Midbrain (tissue), 1 donor: Measurements from ENCODE around the gene DHRS13.
"Not testable (repeated sequence)": the region's sequence is repeated elsewhere in the genome, so short reads cannot be mapped to it uniquely, and the experiment has no call there.

Source experiments
- DNase-seq: peaks from one replicate; lab custom pipeline; 2025; lab: John Stamatoyannopoulos, UW

Gene DHRS13

DNA sequence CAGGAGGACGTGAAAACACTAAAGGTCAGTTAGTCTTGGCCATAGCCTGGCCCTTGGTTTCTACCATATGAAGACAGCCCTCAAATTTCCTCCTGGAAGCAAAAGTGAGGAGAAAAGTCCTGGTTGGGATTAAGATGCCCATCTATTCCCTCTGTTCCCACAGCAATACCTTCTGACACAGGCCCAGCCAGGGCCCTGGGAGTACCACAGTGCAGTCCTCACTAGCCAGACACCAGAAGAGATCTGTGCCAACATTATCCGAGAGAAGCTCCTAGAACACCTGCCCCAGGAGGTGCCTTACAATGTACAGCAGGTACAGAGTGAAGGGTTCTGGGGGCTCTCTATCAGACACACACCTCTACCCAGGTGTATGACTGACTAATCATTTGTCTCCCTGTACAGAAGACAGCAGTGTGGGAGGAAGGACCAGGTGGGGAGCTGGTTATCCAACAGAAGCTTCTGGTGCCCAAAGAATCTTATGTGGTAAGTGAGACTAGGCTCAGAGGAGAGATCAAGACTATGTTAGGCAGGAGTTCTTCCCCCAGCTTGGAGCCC, 44.0 kb downstream of the DHRS13 start:
- DNase-seq: no peak

DNA sequence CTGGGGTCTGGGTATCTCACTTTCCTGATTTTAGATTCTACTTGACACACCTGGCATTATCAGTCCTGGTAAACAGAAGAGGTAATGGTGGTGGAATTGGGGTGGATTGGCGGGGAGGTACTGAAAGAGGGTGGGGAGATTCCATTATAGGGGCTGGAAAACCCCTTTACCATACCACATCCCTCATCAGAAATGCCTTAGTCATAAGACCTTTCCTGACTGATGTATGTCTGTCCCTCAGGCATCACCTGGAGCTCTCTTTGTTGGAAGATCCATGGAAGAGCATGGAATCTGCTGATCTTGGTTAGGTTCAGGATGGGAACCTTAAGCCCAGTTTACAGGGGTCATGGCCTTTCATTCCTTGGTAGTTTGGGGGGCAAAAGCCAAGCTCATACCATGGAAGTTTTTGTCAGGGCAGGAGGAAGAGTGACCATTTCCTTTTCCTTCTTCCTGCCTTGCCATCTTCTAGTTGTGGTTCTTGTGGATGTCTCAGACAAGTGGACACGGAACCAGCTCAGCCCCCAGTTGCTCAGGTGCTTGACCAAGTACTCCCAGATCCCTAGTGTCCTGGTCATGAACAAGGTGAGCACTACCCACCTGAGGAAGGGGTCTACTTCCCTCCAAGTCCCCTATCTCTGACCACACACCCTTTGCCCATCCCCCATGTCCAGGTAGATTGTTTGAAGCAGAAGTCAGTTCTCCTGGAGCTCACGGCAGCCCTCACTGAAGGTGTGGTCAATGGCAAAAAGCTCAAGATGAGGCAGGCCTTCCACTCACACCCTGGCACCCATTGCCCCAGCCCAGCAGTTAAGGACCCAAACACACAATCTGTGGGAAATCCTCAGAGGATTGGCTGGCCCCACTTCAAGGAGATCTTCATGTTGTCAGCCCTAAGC, 44.7 kb downstream of the DHRS13 start:
- no peak for DNase-seq

DNA sequence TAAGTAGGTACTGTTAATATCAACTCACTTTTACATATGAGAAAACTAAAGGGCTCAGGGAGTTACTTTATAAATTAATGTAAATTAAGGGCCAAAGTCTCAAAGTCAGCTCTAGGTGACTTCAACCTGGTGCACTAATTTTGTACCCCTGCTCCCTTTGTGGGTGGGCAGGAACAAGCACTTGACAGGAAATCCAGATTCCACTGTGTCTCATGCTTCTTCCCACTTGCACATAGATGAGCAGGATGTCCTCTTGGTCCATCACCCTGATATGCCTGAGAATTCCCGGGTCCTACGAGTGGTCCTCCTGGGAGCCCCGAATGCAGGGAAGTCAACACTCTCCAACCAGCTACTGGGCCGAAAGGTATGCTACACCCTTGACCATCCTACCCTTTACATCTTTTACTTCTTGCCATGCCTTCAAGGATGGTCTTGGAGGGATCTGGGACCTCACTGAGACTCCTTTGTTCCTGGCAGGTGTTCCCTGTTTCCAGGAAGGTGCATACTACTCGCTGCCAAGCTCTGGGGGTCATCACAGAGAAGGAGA, 46.8 kb downstream of the DHRS13 start:
- no peak for DNase-seq

DNA sequence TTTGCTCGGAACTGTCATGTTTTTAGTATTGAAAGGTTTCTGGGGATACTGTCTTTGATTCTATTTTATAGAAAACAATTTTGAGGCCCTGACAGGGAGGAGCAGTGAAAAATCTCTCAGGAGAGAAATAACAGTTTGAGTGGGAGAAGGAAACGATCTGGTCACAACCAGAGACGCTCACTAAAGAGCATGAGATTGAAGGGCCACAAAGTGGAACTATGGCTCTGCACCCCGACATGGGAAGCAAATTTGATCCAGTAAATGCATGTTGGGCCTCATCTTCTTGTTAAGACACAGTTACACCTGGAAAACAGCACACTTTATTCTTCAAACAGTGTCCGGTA, 47.6 kb downstream of the DHRS13 start:
- no peak for DNase-seq

DNA sequence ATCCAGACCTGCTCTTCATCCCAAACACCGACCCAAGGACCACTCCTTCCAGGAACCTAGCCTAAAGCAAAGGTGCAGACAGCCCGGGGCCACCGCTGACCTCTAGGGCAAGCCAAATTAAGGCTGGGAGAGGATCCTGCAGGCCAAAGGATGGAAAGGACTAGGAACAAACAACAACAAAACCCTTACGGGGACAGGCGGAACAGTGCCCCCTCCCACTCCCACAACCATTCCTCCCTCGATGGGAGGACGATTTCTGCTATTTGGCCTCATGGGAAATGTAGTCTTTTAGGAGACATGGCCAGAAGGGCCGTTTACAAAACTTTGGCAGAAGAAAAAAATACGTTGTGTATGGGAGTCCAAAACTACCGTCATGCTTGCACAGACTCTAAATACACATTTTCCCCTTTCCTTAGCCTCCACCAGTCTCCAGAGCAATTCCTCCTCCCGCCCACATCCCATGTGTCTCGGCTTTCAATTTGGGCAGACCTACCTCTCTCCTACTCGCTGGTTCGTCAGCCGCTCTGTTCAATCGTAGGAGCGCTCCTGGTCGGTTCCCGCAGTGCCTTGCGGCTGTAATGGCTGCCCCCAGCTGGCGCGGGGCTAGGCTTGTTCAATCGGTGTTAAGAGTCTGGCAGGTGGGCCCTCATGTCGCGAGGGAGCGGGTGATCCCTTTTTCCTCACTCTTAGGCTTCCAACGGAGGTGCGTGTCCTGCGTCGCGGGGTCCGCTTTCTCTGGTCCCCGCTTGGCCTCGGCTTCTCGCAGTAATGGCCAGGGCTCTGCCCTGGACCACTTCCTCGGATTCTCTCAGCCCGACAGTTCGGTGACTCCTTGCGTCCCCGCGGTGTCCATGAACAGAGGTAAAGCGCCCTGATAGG, 48.2 kb downstream of the DHRS13 start, which contains the start of gene ERAL1:
TSS of gene ERAL1 (plus strand) at position 560 of the 879 bp plus-strand sequence. CDS start at position 579, 19 bp downstream.
- peak; percentile 87 for DNase-seq

DNA sequence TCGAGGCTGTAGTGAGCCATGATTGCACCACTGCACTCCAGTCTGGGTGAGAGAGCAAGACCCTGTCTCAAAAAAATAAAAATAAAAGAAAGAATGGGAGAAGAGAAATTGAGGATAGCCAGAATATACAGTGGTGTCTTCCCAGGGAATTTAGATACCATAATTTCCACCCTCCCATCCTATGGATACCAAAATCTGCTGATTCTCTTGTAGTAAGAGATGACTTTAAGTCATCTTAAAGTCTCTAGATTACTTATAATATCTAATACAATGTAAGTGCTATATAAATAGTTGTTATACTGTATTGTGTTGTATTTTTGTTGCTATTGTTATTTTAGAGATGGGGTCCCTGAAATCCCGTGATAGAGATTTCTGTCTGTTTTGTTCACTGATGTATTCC, 49.6 kb downstream of the DHRS13 start:
- no peak for DNase-seq

DNA sequence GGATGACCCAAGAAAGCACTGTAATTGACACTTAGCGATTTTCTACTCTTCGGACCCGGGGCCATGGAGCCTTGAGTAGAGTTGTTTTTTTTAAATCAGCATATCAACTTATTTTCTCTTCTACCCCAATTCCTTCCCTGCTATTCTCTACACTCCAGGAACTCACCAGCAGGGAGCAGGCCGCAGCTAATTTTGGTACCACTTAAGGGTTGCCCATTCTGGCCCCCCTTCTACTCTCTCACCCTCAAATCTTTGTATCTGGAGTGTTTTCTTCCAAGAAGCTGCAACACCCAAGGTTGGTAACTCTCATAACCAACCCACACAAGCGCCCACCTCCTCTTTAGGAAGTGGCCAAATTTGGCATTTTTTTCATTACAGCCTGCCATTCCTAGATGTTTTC, 53.6 kb downstream of the DHRS13 start:
- no peak for DNase-seq

DNA sequence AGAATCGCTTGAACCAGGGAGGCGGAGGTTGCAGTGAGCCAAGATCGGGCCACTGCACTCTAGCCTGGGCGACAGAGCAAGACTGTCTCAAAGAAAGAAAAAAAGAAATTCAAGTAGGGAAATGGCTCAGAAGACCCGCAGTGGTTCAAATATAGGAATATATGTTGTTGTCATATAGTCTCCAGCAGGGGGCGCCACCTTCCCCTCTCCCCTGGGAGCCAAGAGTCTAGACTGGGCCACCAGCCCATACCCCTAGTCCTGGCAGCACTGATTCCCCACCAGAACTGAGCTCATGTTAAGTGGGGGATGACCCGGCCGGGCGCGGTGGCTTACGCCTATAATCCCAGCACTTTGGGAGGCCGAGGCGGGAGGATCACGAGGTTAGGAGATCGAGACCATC, 54.2 kb downstream of the DHRS13 start:
- not testable (repeated sequence) for DNase-seq
